ENCODE data around the gene TBC1D2B.
"Not testable (repeated sequence)": the region's sequence is repeated elsewhere in the genome, so short reads cannot be mapped to it uniquely, and the experiment has no call there.

Gene TBC1D2B

GRCh38 chr15:77977903-77978758 is 99.4 kb downstream of the TBC1D2B start:
- H2BK5ac ChIP-seq (ENCODE audit: low read length); H3K4me2 ChIP-seq (ENCODE audit: low read length); H3K9ac ChIP-seq (ENCODE audit: low read length); H3K4me3 ChIP-seq (ENCODE audit: low read length); H3K36me3 ChIP-seq (ENCODE audit: control insufficient read depth, insufficient read depth, low read length); H3K4ac ChIP-seq (ENCODE audit: low read depth, low read length); H2AK5ac ChIP-seq (ENCODE audit: low read length); H3K79me2 ChIP-seq (ENCODE audit: control insufficient read depth, insufficient read depth, low read length); H4K5ac ChIP-seq (ENCODE audit: low read length); H3K18ac ChIP-seq (ENCODE audit: low read length); DNase-seq; H3K27ac ChIP-seq (ENCODE audit: low read depth, low read length); H3K56ac ChIP-seq (ENCODE audit: low read length); H4K8ac ChIP-seq (ENCODE audit: low read depth, low read length); H2BK120ac ChIP-seq (ENCODE audit: low read depth, low read length); H3K27me3 ChIP-seq (ENCODE audit: insufficient read depth, low read length, poor library complexity); H3K23ac ChIP-seq (ENCODE audit: low read length); H2BK15ac ChIP-seq (replicated peaks; ENCODE audit: low read depth); H3K79me1 ChIP-seq (ENCODE audit: low read length); H3K4me1 ChIP-seq (ENCODE audit: control insufficient read depth, low read depth, low read length): not testable (repeated sequence)
- WGBS (ENCODE audit: extremely low coverage, insufficient coverage, low lambda C conversion rate) = no CpG with 5 or more reads among the region's 19 CpGs

- no CpG with 5 or more reads among the region's 26 CpGs for WGBS (ENCODE audit: extremely low coverage, insufficient coverage, low lambda C conversion rate)
- H3K4me2 ChIP-seq (ENCODE audit: low read length); H2AK5ac ChIP-seq (ENCODE audit: low read length): not testable (repeated sequence)
Observed at GRCh38 chr15:77976760-77977525, 100.6 kb downstream of the TBC1D2B start.

GRCh38 chr15:77976095-77976450 is 101.4 kb downstream of the TBC1D2B start:
- not testable (repeated sequence) for H3K79me2 ChIP-seq (ENCODE audit: control insufficient read depth, insufficient read depth, low read length); H4K5ac ChIP-seq (ENCODE audit: low read length); H2BK5ac ChIP-seq (ENCODE audit: low read length); H3K27ac ChIP-seq (ENCODE audit: low read depth, low read length); H3K27me3 ChIP-seq (ENCODE audit: insufficient read depth, low read length, poor library complexity); H3K18ac ChIP-seq (ENCODE audit: low read length); H3K4ac ChIP-seq (ENCODE audit: low read depth, low read length); H3K79me1 ChIP-seq (ENCODE audit: low read length); H3K4me1 ChIP-seq (ENCODE audit: control insufficient read depth, low read depth, low read length); H3K4me3 ChIP-seq (ENCODE audit: low read length); H3K56ac ChIP-seq (ENCODE audit: low read length); H3K9ac ChIP-seq (ENCODE audit: low read length); H3K4me2 ChIP-seq (ENCODE audit: low read length); DNase-seq; H2BK15ac ChIP-seq (replicated peaks; ENCODE audit: low read depth); H2AK5ac ChIP-seq (ENCODE audit: low read length); H3K23ac ChIP-seq (ENCODE audit: low read length); H3K36me3 ChIP-seq (ENCODE audit: control insufficient read depth, insufficient read depth, low read length); H4K8ac ChIP-seq (ENCODE audit: low read depth, low read length); H2BK120ac ChIP-seq (ENCODE audit: low read depth, low read length)
- no CpG with 5 or more reads among the region's 11 CpGs for WGBS (ENCODE audit: extremely low coverage, insufficient coverage, low lambda C conversion rate)

More at GRCh38 chr15:77976760-77977525, 100.6 kb downstream of the TBC1D2B start:
- not testable (repeated sequence) for H3K23ac ChIP-seq (ENCODE audit: low read length); H3K27me3 ChIP-seq (ENCODE audit: insufficient read depth, low read length, poor library complexity); H2BK5ac ChIP-seq (ENCODE audit: low read length); H3K4me3 ChIP-seq (ENCODE audit: low read length); H3K18ac ChIP-seq (ENCODE audit: low read length); H4K5ac ChIP-seq (ENCODE audit: low read length); H3K4ac ChIP-seq (ENCODE audit: low read depth, low read length); H3K79me2 ChIP-seq (ENCODE audit: control insufficient read depth, insufficient read depth, low read length); H4K8ac ChIP-seq (ENCODE audit: low read depth, low read length); H2BK15ac ChIP-seq (replicated peaks; ENCODE audit: low read depth); DNase-seq; H3K9ac ChIP-seq (ENCODE audit: low read length); H2BK120ac ChIP-seq (ENCODE audit: low read depth, low read length); H3K36me3 ChIP-seq (ENCODE audit: control insufficient read depth, insufficient read depth, low read length); H3K4me1 ChIP-seq (ENCODE audit: control insufficient read depth, low read depth, low read length); H3K56ac ChIP-seq (ENCODE audit: low read length); H3K27ac ChIP-seq (ENCODE audit: low read depth, low read length); H3K79me1 ChIP-seq (ENCODE audit: low read length)

GRCh38 chr15:77975332-77976094 is 102.0 kb downstream of the TBC1D2B start:
- no peak overlapping the region for H2BK15ac ChIP-seq (replicated peaks; ENCODE audit: low read depth)
- H4K5ac ChIP-seq (ENCODE audit: low read length) = no peak overlapping the region
- H2BK5ac ChIP-seq (ENCODE audit: low read length) = no peak overlapping the region
- no peaks in the 10 kb centered on the region for H3K79me2 ChIP-seq (ENCODE audit: control insufficient read depth, insufficient read depth, low read length)
- no peak overlapping the region for H3K9ac ChIP-seq (ENCODE audit: low read length)
- H4K8ac ChIP-seq (ENCODE audit: low read depth, low read length) = no peak overlapping the region
- H2BK120ac ChIP-seq (ENCODE audit: low read depth, low read length) = no peak overlapping the region
- no peaks in the 10 kb centered on the region for H3K4me1 ChIP-seq (ENCODE audit: control insufficient read depth, low read depth, low read length)
- H3K27ac ChIP-seq (ENCODE audit: low read depth, low read length) = no peak overlapping the region
- no peaks in the 10 kb centered on the region for H3K27me3 ChIP-seq (ENCODE audit: insufficient read depth, low read length, poor library complexity)
- no peak overlapping the region for H3K56ac ChIP-seq (ENCODE audit: low read length)
- DNase-seq = no peak
- no peaks in the 10 kb centered on the region for H3K36me3 ChIP-seq (ENCODE audit: control insufficient read depth, insufficient read depth, low read length)
- no CpG with 5 or more reads among the region's 26 CpGs for WGBS (ENCODE audit: extremely low coverage, insufficient coverage, low lambda C conversion rate)
- no peak overlapping the region for H3K23ac ChIP-seq (ENCODE audit: low read length)
- no peak overlapping the region for H3K4ac ChIP-seq (ENCODE audit: low read depth, low read length)
- no peak overlapping the region for H3K4me3 ChIP-seq (ENCODE audit: low read length)
- no peak overlapping the region for H2AK5ac ChIP-seq (ENCODE audit: low read length)
- no peak overlapping the region for H3K18ac ChIP-seq (ENCODE audit: low read length)
- H3K79me1 ChIP-seq (ENCODE audit: low read length) = no peaks in the 10 kb centered on the region
- H3K4me2 ChIP-seq (ENCODE audit: low read length) = no peak overlapping the region

- no peak overlapping the region for H3K56ac ChIP-seq (ENCODE audit: low read length)
- H3K36me3 ChIP-seq (ENCODE audit: control insufficient read depth, insufficient read depth, low read length) = no peaks in the 10 kb centered on the region
- no peak overlapping the region for H2AK5ac ChIP-seq (ENCODE audit: low read length)
- DNase-seq = no peak
- H4K8ac ChIP-seq (ENCODE audit: low read depth, low read length) = no peak overlapping the region
- H3K4me1 ChIP-seq (ENCODE audit: control insufficient read depth, low read depth, low read length) = no peaks in the 10 kb centered on the region
- no CpG with 5 or more reads among the region's 14 CpGs for WGBS (ENCODE audit: extremely low coverage, insufficient coverage, low lambda C conversion rate)
- H2BK5ac ChIP-seq (ENCODE audit: low read length) = no peak overlapping the region
- H3K27ac ChIP-seq (ENCODE audit: low read depth, low read length) = no peak overlapping the region
- no peak overlapping the region for H3K4me2 ChIP-seq (ENCODE audit: low read length)
- no peak overlapping the region for H2BK15ac ChIP-seq (replicated peaks; ENCODE audit: low read depth)
- H3K23ac ChIP-seq (ENCODE audit: low read length) = no peak overlapping the region
- H3K79me1 ChIP-seq (ENCODE audit: low read length) = no peaks in the 10 kb centered on the region
- no peak overlapping the region for H3K9ac ChIP-seq (ENCODE audit: low read length)
- no peak overlapping the region for H3K4me3 ChIP-seq (ENCODE audit: low read length)
- H3K4ac ChIP-seq (ENCODE audit: low read depth, low read length) = no peak overlapping the region
- no peak overlapping the region for H3K18ac ChIP-seq (ENCODE audit: low read length)
- H4K5ac ChIP-seq (ENCODE audit: low read length) = no peak overlapping the region
- no peaks in the 10 kb centered on the region for H3K79me2 ChIP-seq (ENCODE audit: control insufficient read depth, insufficient read depth, low read length)
- H2BK120ac ChIP-seq (ENCODE audit: low read depth, low read length) = no peak overlapping the region
- no peaks in the 10 kb centered on the region for H3K27me3 ChIP-seq (ENCODE audit: insufficient read depth, low read length, poor library complexity)
Observed at GRCh38 chr15:77974416-77975331, 102.8 kb downstream of the TBC1D2B start.
